ENCODE measurements around the gene FAXC. TPM values are rescaled to one million over a fixed set of nuclear protein-coding genes. Genes with fewer than 3 reads are reported as not detected.
A peak's percentile ranks its signal among the peaks of the same experiment; 100 is the strongest.
"Not testable (repeated sequence)": the region's sequence is repeated elsewhere in the genome, so short reads cannot be mapped to it uniquely, and the experiment has no call there.

FAXC gene
- total RNA-seq, 2 donors from 2014 or later, result not detected

DNA sequence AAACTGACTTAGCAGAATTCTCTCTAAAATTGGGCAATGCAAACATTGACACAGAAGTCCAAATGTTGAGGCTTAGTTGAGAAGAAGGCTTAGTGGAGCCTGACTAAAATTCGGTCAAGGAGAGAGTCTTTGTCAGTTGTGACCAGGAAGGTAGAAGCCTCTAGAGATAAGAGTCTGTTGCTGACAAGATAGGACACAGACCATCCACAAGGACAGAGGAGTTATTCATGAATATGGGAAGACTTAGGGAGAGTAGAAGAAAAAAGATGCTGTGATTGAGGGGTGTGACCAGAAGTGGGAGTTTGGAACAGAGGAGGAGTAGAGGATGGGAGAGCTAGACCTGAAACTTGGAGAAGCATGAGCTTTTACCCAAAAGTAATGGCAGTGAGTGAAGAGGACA is 7.2 kb upstream of the FAXC start:
- DNase-seq (no peak), ATAC-seq (replicated peaks in 1 of 2) (no peak)
- H3K9me3 Mint-ChIP-seq, result no peaks in the 10 kb centered on the region
- no peaks in the 10 kb centered on the region for H3K4me1 Mint-ChIP-seq (ENCODE audit: low read depth)
- H3K27ac Mint-ChIP-seq, result no peak overlapping the region
- no peak overlapping the region for H3K4me3 Mint-ChIP-seq
- H3K27me3 Mint-ChIP-seq (ENCODE audit: low read depth), result peaks cover 76% of the 10 kb centered on the region
- no peaks in the 10 kb centered on the region for H3K36me3 Mint-ChIP-seq (ENCODE audit: insufficient read depth in 2 of 2)

DNA sequence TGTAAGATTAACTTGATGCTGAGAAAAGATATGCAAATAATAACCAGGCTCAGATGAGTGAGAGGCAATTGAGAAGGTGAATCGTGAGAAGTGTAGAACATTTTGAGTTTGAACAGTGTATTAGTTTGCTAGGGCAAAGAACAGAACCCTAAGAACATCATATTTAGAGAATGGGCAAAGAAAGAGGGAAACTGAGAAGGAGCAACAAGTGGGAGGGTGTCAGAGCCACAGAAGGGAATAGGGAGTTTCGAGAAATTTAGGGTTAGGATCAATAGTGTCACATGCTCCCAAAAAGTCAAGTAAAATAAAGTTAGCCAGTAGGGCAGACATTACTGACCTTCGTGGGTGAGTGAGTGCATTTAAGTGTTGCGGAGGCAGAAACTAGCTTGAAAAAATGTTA is 5.5 kb upstream of the FAXC start:
- H3K4me1 Mint-ChIP-seq (ENCODE audit: low read depth), result no peaks in the 10 kb centered on the region

DNA sequence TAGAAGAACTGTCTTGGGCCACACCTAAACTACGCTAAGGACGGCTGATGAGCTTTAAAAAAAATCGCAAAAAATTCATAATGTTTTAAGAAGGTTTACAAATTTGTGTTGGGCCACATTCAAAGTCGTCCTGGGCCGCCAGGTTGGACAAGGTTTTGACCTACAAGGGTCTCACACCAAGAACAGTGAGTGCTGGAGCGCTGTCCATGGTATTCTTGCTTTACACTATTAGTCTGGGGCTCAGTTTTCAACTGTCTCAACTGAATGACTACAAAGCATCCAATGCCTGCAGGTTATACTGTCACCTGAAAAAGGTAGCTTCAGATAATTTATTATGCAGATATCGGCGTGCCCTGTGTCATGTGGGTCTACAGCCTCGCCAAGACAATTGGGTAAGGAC is 3.7 kb upstream of the FAXC start:
- no peaks in the 10 kb centered on the region for H3K36me3 Mint-ChIP-seq (ENCODE audit: insufficient read depth in 2 of 2)
- H3K9me3 Mint-ChIP-seq, result no peaks in the 10 kb centered on the region
- H3K4me3 Mint-ChIP-seq, result no peak overlapping the region
- H3K27ac Mint-ChIP-seq, result no peak overlapping the region
- H3K4me1 Mint-ChIP-seq (ENCODE audit: low read depth), result no peaks in the 10 kb centered on the region
- DNase-seq (no peak), ATAC-seq (replicated peaks in 1 of 2) (no peak)
- peaks cover 80% of the 10 kb centered on the region for H3K27me3 Mint-ChIP-seq (ENCODE audit: low read depth)

More for the DNA sequence above, 5.5 kb upstream of the FAXC start:
- DNase-seq, result no peak
- H3K27me3 Mint-ChIP-seq (ENCODE audit: low read depth), result peaks cover 76% of the 10 kb centered on the region
- no peaks in the 10 kb centered on the region for H3K36me3 Mint-ChIP-seq (ENCODE audit: insufficient read depth in 2 of 2)
- H3K4me3 Mint-ChIP-seq, result no peak overlapping the region
- no peaks in the 10 kb centered on the region for H3K9me3 Mint-ChIP-seq
- no peak for ATAC-seq (replicated peaks in 1 of 2)
- H3K27ac Mint-ChIP-seq, result no peak overlapping the region

DNA sequence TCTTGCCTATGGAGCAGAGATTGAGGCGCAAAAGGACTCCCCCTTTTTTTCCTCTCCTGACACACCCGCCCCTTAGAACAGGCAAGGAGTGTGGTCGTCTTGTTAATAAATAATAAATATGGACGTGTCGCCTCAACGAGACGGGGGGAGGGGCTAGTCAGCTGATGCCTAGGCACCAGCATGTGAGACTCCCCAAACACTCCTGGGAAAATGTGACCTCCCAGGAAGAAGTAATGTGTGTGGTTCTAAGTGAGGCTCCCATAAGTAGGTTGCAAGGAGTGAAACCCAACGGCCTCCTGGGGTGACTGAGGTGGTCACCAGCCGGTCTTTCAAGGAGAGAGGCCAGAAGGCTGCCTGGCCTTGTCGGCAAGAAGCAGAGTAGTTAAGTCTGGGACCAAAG is 1.1 kb upstream of the FAXC start:
- no peak for ATAC-seq (replicated peaks in 1 of 2)
- Mint-ChIP-seq H3K36me3 (ENCODE audit: insufficient read depth in 2 of 2) (no peaks in the 10 kb centered on the region), H3K27me3 (ENCODE audit: low read depth) (peaks cover 77% of the 10 kb centered on the region), H3K9me3 (no peaks in the 10 kb centered on the region), H3K4me1 (ENCODE audit: low read depth) (no peaks in the 10 kb centered on the region), H3K27ac (no peak overlapping the region), H3K4me3 (no peak overlapping the region)
- no peak for DNase-seq

DNA sequence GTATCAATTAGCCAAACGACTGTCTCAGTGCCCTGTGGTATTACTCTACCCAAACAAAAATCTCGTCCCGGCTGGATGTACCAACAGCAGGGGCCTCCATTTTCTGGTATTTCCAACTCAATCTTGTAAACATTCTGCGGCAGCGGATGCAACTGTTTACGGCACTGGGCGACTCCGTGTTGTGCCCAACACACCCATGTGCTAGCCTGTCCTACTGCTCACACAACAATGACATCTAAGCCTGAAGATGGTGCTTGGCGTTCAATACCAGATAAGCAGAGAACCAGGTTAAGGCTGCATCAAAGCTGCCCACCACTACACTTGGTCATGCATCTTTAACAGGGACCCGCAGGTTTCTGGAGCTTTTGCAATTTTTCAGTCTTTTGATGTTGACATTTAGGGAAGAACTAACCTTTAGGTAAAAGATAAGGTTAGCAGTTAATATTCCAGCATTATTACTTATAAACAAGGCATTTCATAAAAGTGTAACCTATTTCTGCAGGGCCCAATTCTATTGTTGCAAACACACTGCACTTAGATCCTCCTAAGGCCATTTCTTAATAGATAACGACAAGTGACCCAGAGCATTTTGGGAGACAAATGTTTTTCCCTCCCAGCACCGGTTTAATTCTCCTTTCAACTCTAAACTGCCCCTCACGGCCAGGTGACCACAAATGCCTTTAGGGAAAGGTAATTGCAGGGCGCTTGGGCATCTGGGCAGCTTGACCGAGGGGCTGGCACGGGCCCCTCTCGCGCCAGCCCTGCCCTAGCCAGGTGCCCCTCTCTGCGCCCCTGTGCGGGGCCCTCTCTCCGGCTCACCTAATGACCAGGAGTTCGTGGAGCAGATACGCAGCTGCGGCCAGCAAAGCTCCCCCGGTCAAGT is 945 bp downstream of the FAXC start:
- Mint-ChIP-seq H3K4me1 (ENCODE audit: low read depth) (peaks cover 8% of the 10 kb centered on the region), H3K9me3 (no peaks in the 10 kb centered on the region), H3K36me3 (ENCODE audit: insufficient read depth in 2 of 2) (no peaks in the 10 kb centered on the region), H3K27me3 (ENCODE audit: low read depth) (peaks cover 77% of the 10 kb centered on the region), H3K27ac (no peak overlapping the region), H3K4me3 (peak overlapping the region; percentile 51 to 58)
- no peak for DNase-seq
- no peak for ATAC-seq (replicated peaks in 1 of 2)

DNA sequence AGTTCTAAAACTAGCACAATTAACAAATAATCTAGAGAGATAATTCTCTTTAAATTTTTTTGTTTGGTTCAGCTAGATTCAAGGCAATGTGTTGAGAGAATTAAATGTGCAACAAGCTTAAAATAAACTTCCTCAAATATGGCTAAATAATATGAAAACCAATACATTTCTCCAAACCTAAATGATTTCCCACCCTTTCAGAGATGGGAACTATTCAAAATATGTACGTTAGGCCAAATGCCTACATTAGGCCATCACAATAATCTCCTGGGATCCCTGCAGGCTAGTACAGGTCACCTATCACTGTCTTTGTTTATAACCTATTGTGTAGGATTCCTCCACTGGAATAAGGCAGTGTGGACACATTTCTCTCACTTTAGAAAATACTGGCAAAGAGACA is 1.7 kb downstream of the FAXC start:
- no peak overlapping the region for H3K27ac Mint-ChIP-seq
- H3K4me1 Mint-ChIP-seq (ENCODE audit: low read depth), result peaks cover 8% of the 10 kb centered on the region
- no peak overlapping the region for H3K4me3 Mint-ChIP-seq
- H3K9me3 Mint-ChIP-seq, result no peaks in the 10 kb centered on the region
- no peak for ATAC-seq (replicated peaks in 1 of 2)
- DNase-seq, result no peak
- H3K27me3 Mint-ChIP-seq (ENCODE audit: low read depth), result peaks cover 79% of the 10 kb centered on the region
- no peaks in the 10 kb centered on the region for H3K36me3 Mint-ChIP-seq (ENCODE audit: insufficient read depth in 2 of 2)

DNA sequence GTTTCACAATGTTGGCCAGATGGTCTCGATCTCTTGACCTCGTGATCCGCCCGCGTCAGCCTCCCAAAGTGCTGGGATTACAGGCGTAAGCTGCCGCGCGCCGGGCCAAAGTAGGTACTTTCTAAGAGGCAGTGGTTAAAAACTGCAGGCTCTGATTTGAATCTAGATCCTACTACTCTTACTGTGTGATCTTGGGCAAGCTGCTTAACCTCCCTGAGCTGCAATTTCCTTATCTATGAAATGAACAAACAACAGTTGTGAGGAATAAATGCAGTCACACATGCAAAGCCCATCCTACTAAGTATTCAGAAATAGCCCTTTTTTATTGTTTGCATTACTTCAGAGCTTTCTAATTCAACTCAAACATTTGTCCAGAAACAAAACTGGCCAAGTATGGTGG is 2.9 kb downstream of the FAXC start:
- H3K9me3 Mint-ChIP-seq, result no peaks in the 10 kb centered on the region
- peaks cover 8% of the 10 kb centered on the region for H3K4me1 Mint-ChIP-seq (ENCODE audit: low read depth)
- no peak overlapping the region for H3K27ac Mint-ChIP-seq
- ATAC-seq (replicated peaks in 1 of 2) (no peak), DNase-seq (no peak)
- no peaks in the 10 kb centered on the region for H3K36me3 Mint-ChIP-seq (ENCODE audit: insufficient read depth in 2 of 2)
- peaks cover 76% of the 10 kb centered on the region for H3K27me3 Mint-ChIP-seq (ENCODE audit: low read depth)
- H3K4me3 Mint-ChIP-seq, result no peak overlapping the region

DNA sequence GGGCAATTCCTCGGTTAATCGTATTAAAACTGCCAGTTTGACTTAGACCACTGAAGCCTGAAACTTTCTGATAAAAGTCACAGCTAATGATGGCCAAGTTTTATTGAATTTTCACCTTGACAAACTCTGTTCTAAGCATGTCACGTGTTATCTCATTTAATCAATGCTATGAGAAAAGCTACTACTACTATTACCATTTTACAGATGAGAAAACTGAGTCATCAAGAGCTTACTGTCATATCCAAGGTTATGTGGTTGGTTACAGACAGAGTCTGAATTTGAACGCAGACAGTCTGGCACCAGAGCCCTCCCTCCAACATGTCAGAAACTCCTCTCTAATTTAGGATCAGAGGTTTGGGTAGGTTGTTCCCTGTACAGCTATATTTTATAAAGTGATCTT is 4.3 kb downstream of the FAXC start:
- DNase-seq, result no peak
- no peak overlapping the region for H3K27ac Mint-ChIP-seq
- peak in 1 of 2 donors; percentile 47 for ATAC-seq (replicated peaks in 1 of 2)
- H3K27me3 Mint-ChIP-seq (ENCODE audit: low read depth), result peaks cover 62% of the 10 kb centered on the region
- H3K36me3 Mint-ChIP-seq (ENCODE audit: insufficient read depth in 2 of 2), result no peaks in the 10 kb centered on the region
- H3K4me1 Mint-ChIP-seq (ENCODE audit: low read depth), result peaks cover 8% of the 10 kb centered on the region
- H3K9me3 Mint-ChIP-seq, result no peaks in the 10 kb centered on the region
- no peak overlapping the region for H3K4me3 Mint-ChIP-seq

DNA sequence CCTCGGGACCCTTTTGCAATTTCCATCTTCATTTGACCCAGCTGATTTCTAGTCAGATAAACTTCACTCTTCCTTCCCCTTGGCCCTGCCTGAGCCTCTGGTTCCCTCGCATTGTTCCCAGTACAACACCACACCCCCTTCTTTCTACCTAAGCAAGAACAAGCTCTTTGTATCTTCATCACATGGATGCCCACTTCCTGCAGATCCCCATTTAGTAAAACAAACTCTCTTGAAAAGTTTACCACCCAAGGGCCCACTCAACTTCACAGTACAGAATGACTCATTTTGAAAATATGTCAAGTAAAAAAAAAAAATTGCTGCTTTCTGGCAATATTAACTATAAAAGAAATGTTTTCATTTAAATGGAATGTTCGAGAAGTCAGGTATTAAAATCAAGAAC is 5.2 kb downstream of the FAXC start:
- Mint-ChIP-seq H3K4me1 (ENCODE audit: low read depth) (peaks cover 8% of the 10 kb centered on the region), H3K9me3 (no peaks in the 10 kb centered on the region), H3K27ac (no peak overlapping the region), H3K36me3 (ENCODE audit: insufficient read depth in 2 of 2) (no peaks in the 10 kb centered on the region), H3K4me3 (no peak overlapping the region), H3K27me3 (ENCODE audit: low read depth) (peaks cover 65% of the 10 kb centered on the region)
- ATAC-seq (replicated peaks in 1 of 2), result peak in 1 of 2 donors; percentile 38
- DNase-seq, result no peak

DNA sequence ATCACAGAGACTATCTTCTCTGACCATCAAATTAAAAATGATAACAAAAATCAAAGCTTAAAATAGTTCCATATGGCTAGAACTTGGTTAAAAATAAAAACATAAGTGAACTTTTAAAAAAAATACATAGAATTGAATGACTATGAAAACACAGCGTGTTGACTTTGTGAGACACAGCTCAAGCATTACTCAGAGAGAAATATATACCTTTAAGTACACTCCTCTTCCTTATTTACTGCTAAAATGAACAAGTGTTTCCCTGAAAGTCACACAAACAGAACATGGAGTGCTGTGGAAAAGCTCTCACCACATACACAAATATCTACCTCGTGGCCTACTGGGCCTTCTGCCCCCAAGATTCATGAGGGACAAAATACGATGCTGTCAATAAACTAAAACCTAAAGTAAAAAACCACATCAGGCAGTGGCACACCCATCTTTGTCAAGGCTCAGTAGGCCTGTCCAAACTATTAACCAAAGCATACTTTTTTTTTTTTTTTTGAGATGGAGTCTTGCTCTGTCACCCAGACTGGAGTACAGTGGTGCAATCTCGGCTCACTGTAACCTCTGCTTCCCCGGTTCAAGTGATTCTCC is 7.5 kb downstream of the FAXC start:
- no peaks in the 10 kb centered on the region for H3K9me3 Mint-ChIP-seq
- peaks cover 8% of the 10 kb centered on the region for H3K4me1 Mint-ChIP-seq (ENCODE audit: low read depth)
- H3K27ac Mint-ChIP-seq, result no peak overlapping the region
- ATAC-seq (replicated peaks in 1 of 2) (no peak), DNase-seq (no peak)
- no peaks in the 10 kb centered on the region for H3K36me3 Mint-ChIP-seq (ENCODE audit: insufficient read depth in 2 of 2)
- H3K4me3 Mint-ChIP-seq, result no peak overlapping the region
- peaks cover 68% of the 10 kb centered on the region for H3K27me3 Mint-ChIP-seq (ENCODE audit: low read depth)

DNA sequence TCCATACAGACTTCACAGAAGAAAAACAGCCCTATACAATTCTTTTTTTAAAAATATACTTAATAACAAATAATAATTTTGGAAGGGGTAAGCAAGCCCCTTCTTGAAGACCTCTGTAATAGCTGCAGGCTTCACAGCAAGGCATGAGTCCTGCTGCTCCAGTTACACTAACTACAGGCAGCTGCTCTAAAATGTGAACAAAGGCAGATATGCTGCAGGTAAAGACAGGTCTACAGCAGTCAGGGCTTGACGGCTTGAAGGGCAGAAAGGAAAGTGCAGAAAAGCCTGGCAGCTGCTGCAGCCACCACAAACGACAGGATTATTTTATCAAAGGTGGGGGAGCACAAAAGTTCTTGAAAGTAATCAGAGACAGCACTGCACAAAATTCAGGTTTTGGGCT is 11.3 kb downstream of the FAXC start:
- Mint-ChIP-seq H3K4me3 (no peak overlapping the region), H3K36me3 (ENCODE audit: insufficient read depth in 2 of 2) (no peaks in the 10 kb centered on the region), H3K4me1 (ENCODE audit: low read depth) (no peaks in the 10 kb centered on the region), H3K9me3 (no peaks in the 10 kb centered on the region), H3K27ac (no peak overlapping the region), H3K27me3 (ENCODE audit: low read depth) (peaks cover 41% of the 10 kb centered on the region)
- ATAC-seq (replicated peaks in 1 of 2) (no peak), DNase-seq (no peak)

DNA sequence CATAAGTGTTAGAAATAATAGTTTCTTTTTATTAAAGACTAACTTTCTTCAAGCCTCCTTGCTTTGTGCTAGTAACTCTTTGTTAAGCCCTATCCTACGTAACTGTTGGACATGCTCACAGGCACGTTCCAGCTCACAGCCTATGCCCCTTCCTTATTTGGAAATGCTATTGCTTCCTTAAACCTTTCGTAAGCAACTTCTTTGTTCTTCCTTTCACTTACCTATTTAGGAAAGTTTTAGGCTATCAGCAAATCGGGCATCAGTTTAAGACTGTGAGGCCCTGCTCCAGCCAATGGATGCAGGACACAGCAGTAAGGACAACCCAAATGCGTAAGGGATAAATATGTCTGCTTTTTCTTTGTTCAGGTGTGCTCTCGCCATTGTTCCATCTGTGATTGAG is 14.2 kb downstream of the FAXC start:
- H3K36me3 Mint-ChIP-seq (ENCODE audit: insufficient read depth in 2 of 2); DNase-seq; ATAC-seq (replicated peaks in 1 of 2); H3K4me3 Mint-ChIP-seq; H3K4me1 Mint-ChIP-seq (ENCODE audit: low read depth); H3K9me3 Mint-ChIP-seq; H3K27ac Mint-ChIP-seq: not testable (repeated sequence)
- H3K27me3 Mint-ChIP-seq (ENCODE audit: low read depth), result peaks cover 42% of the 10 kb centered on the region

DNA sequence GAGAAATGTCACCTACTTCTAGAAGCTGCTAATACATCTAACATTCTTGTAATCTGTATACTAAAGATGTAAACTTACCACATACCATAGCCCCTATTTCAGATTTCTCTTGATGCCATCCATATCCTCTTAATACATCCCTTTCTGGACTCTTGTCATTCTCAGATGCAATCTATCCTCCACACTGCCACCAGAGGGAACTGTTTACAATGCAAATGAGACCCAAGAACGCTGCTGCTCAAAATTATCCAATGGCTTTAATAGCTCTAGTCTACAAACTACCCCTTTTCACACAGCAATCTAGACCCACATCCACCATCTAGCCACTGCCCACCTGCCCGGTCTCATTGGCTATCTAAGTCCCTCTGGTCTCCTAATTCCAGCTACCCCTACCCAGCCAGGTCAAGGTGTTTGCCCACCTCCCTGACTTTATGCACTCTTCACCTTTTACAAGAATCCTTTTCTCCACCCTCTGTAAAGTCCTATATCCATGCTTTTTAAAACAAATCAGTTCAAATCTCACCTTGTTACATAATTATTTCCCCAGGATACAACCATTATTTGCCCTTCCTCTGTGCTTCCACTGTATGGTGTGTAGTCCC is 14.8 kb downstream of the FAXC start:
- H3K27ac Mint-ChIP-seq, result no peak overlapping the region
- no peaks in the 10 kb centered on the region for H3K9me3 Mint-ChIP-seq
- peaks cover 39% of the 10 kb centered on the region for H3K27me3 Mint-ChIP-seq (ENCODE audit: low read depth)
- peaks cover 6% of the 10 kb centered on the region for H3K4me1 Mint-ChIP-seq (ENCODE audit: low read depth)
- no peaks in the 10 kb centered on the region for H3K36me3 Mint-ChIP-seq (ENCODE audit: insufficient read depth in 2 of 2)
- peak; percentile 12 to 30 for DNase-seq
- ATAC-seq (replicated peaks in 1 of 2), result peak; percentile 21 to 38
- H3K4me3 Mint-ChIP-seq, result no peak overlapping the region
